Nephron progenitor cell (in vitro differentiated cells): ENCODE measurements around the gene KRCC1.
"Not testable (repeated sequence)": the region's sequence is repeated elsewhere in the genome, so short reads cannot be mapped to it uniquely, and the experiment has no call there.

Source experiments
- DNase-seq: peaks from one replicate; pipeline ENCODE4 v3.0.0; 2021
- H3K27ac Mint-ChIP-seq: 2 replicates; pipeline ENCODE4 v1.8.0; 2021; ENCODE audit warnings: mild to moderate bottlenecking, moderate library complexity, mixed read lengths
- H3K27me3 Mint-ChIP-seq: 2 replicates; pipeline ENCODE4 v1.8.0; 2021; ENCODE audit warnings: mild to moderate bottlenecking, low read depth, mixed read lengths; ENCODE audit not compliant: poor library complexity
- H3K36me3 Mint-ChIP-seq: 2 replicates; pipeline ENCODE4 v1.8.0; 2021; ENCODE audit warnings: low read depth, mixed read lengths
- H3K4me1 Mint-ChIP-seq: 2 replicates; pipeline ENCODE4 v1.8.0; 2021; ENCODE audit warnings: mixed read lengths
- H3K4me3 Mint-ChIP-seq: 2 replicates; pipeline ENCODE4 v1.8.0; 2021; ENCODE audit warnings: mild to moderate bottlenecking, moderate library complexity, mixed read lengths
- H3K9me3 Mint-ChIP-seq: 2 replicates; pipeline ENCODE4 v1.8.0; 2021; ENCODE audit warnings: mild to moderate bottlenecking, moderate library complexity, mixed read lengths
- CTCF ChIP-seq: fragments of 200-600 bp; sonication (generic); IDR thresholded peaks from 2 replicates; pipeline ENCODE4 v1.5.0; 2021; ENCODE audit warnings: antibody characterized with exemption

Gene KRCC1

GRCh38 chr2:87996570-87996969 lies 59.0 kb downstream of the KRCC1 start:
- TF ChIP-seq CTCF, result no peak
- Mint-ChIP-seq H3K9me3 (no peaks in the 10 kb centered on the region), H3K4me1 (peaks cover 1% of the 10 kb centered on the region), H3K27me3 (peaks cover 5% of the 10 kb centered on the region), H3K4me3 (no peak overlapping the region), H3K27ac (no peak overlapping the region), H3K36me3 (no peaks in the 10 kb centered on the region)
- no peak for DNase-seq

DNA sequence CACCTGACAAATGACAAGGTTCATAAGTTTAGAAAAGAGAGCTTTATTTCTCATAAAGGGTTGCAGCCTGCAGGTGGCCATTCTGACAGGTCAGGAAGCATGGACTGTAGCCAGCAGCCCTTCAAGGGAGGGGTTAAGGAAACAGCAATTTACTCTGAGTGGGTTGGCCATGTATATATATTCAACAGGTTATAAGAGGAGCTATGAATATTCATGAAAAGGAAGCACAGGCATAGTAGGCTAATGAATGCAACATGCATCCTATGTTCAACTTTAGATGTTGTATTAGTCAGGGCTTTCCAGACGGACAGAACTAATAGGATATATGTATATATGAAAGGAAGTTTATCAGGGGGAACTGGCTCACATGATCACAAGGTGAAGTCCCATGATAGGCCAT lies 59.8 kb downstream of the KRCC1 start:
- no peaks in the 10 kb centered on the region for H3K4me1 Mint-ChIP-seq
- no peak overlapping the region for H3K27ac Mint-ChIP-seq
- no peak for DNase-seq
- H3K9me3 Mint-ChIP-seq, result no peaks in the 10 kb centered on the region
- H3K27me3 Mint-ChIP-seq, result peaks cover 5% of the 10 kb centered on the region
- no peak overlapping the region for H3K4me3 Mint-ChIP-seq
- no peaks in the 10 kb centered on the region for H3K36me3 Mint-ChIP-seq
- no peak for TF ChIP-seq CTCF

GRCh38 chr2:87994304-87994850 lies 61.2 kb downstream of the KRCC1 start:
- H3K36me3 Mint-ChIP-seq, H3K27ac Mint-ChIP-seq, H3K4me3 Mint-ChIP-seq, DNase-seq, H3K27me3 Mint-ChIP-seq, H3K4me1 Mint-ChIP-seq, H3K9me3 Mint-ChIP-seq: not testable (repeated sequence)

- not testable (repeated sequence) for H3K9me3 Mint-ChIP-seq
Measured at GRCh38 chr2:87992569-87992968, 63.0 kb downstream of the KRCC1 start.

GRCh38 chr2:87987473-87987872 lies 68.1 kb downstream of the KRCC1 start:
- not testable (repeated sequence) for H3K36me3 Mint-ChIP-seq, DNase-seq, H3K4me3 Mint-ChIP-seq, H3K9me3 Mint-ChIP-seq, H3K4me1 Mint-ChIP-seq, H3K27me3 Mint-ChIP-seq, H3K27ac Mint-ChIP-seq

More at GRCh38 chr2:87992569-87992968, 63.0 kb downstream of the KRCC1 start:
- H3K4me3 Mint-ChIP-seq, H3K4me1 Mint-ChIP-seq, H3K27me3 Mint-ChIP-seq, H3K27ac Mint-ChIP-seq, H3K36me3 Mint-ChIP-seq, DNase-seq: not testable (repeated sequence)

GRCh38 chr2:87985902-87986301 lies 69.7 kb downstream of the KRCC1 start:
- not testable (repeated sequence) for H3K4me3 Mint-ChIP-seq, H3K27ac Mint-ChIP-seq, H3K4me1 Mint-ChIP-seq, H3K9me3 Mint-ChIP-seq, H3K27me3 Mint-ChIP-seq, H3K36me3 Mint-ChIP-seq, DNase-seq

GRCh38 chr2:87981182-87981581 lies 74.4 kb downstream of the KRCC1 start:
- not testable (repeated sequence) for H3K9me3 Mint-ChIP-seq, H3K36me3 Mint-ChIP-seq, H3K27ac Mint-ChIP-seq, H3K4me3 Mint-ChIP-seq, H3K4me1 Mint-ChIP-seq, DNase-seq, H3K27me3 Mint-ChIP-seq
